Activated naive CD8-positive, alpha-beta T cell (primary cell): Measurements from ENCODE around the gene EPHB3.

ENCODE experiments used
- H3K27ac Mint-ChIP-seq: one replicate; pipeline ENCODE4 v1.8.0; 2021; ENCODE audit warnings: mixed read lengths
- H3K27me3 Mint-ChIP-seq: one replicate; pipeline ENCODE4 v1.8.0; 2021; ENCODE audit warnings: mixed read lengths
- H3K36me3 Mint-ChIP-seq: one replicate; pipeline ENCODE4 v1.8.0; 2021; ENCODE audit warnings: mixed read lengths
- H3K4me1 Mint-ChIP-seq: one replicate; pipeline ENCODE4 v1.8.0; 2021; ENCODE audit warnings: low read depth, mixed read lengths
- H3K4me3 Mint-ChIP-seq: one replicate; pipeline ENCODE4 v1.8.0; 2021; ENCODE audit warnings: mild to moderate bottlenecking, mixed read lengths
- H3K9me3 Mint-ChIP-seq: one replicate; pipeline ENCODE4 v1.8.0; 2021; ENCODE audit warnings: low read depth, mixed read lengths

Gene EPHB3

DNA sequence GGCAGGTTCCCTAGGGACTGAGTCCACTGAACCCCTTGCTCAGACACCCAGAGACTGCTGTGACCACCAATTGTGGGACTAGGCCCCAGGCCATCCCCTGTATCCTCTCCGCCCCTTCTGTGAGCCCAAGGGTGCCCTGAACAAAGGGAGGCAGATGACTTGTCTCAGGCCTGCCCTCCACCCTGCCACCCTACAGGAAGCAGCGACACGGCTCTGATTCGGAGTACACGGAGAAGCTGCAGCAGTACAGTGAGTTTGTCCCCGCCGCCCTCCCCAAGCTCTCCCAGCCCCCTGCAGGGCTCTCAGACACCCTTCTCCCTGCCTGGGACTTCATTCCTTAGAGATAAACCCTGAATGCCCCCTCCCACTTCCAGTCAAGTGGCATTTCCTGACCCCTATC, 16.6 kb downstream of the EPHB3 start:
- H3K4me1 Mint-ChIP-seq, result peaks cover 7% of the 10 kb centered on the region

DNA sequence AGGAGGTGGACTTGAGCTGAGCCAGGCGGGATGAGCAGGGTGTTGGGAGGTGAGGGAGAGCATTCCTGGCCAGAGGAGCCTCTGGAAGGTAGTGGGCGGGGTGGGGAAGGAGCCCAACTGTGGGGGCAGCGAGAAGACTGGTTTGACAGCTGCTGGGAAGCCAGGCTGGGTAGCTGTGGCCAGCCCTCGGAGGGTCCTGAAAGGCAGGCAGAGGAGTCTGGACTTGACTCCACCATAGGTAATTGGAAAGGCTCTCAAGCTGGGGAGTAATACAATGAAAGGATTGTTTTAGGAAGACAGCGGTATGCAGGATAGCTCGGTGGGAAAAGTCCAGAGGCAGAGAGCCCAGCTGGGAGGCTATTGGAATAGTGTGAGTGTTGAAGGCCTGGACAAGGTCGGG, 17.2 kb downstream of the EPHB3 start:
- no peak overlapping the region for H3K4me3 Mint-ChIP-seq

More for the DNA sequence above, 16.6 kb downstream of the EPHB3 start:
- Mint-ChIP-seq H3K9me3 (no peaks in the 10 kb centered on the region), H3K36me3 (peaks cover 4% of the 10 kb centered on the region), H3K27ac (no peak overlapping the region), H3K27me3 (peaks cover 15% of the 10 kb centered on the region), H3K4me3 (no peak overlapping the region)

DNA sequence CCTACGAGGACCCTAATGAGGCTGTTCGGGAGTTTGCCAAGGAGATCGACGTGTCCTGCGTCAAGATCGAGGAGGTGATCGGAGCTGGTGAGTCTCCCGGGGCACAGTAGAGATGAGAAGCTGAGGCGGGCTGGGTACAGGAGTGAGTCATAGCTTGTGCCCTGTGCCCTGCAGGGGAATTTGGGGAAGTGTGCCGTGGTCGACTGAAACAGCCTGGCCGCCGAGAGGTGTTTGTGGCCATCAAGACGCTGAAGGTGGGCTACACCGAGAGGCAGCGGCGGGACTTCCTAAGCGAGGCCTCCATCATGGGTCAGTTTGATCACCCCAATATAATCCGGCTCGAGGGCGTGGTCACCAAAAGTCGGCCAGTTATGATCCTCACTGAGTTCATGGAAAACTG, 17.9 kb downstream of the EPHB3 start:
- no peak overlapping the region for H3K4me3 Mint-ChIP-seq
- no peaks in the 10 kb centered on the region for H3K9me3 Mint-ChIP-seq
- H3K27me3 Mint-ChIP-seq, result peaks cover 17% of the 10 kb centered on the region
- H3K36me3 Mint-ChIP-seq, result peaks cover 4% of the 10 kb centered on the region
- no peak overlapping the region for H3K27ac Mint-ChIP-seq
- H3K4me1 Mint-ChIP-seq, result peaks cover 7% of the 10 kb centered on the region

More for the DNA sequence above, 17.2 kb downstream of the EPHB3 start:
- H3K27me3 Mint-ChIP-seq, result peaks cover 15% of the 10 kb centered on the region
- H3K27ac Mint-ChIP-seq, result no peak overlapping the region
- H3K36me3 Mint-ChIP-seq, result peaks cover 4% of the 10 kb centered on the region
- H3K9me3 Mint-ChIP-seq, result no peaks in the 10 kb centered on the region
- peaks cover 7% of the 10 kb centered on the region for H3K4me1 Mint-ChIP-seq

DNA sequence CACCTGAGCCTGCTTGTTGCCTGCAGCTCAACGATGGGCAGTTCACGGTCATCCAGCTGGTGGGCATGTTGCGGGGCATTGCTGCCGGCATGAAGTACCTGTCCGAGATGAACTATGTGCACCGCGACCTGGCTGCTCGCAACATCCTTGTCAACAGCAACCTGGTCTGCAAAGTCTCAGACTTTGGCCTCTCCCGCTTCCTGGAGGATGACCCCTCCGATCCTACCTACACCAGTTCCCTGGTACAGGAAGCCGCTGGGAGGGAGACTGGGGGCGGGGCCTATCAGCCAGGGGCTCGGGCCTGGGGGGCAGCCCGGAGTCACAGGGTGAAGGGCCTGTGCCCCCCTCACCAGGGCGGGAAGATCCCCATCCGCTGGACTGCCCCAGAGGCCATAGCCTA, 18.8 kb downstream of the EPHB3 start:
- Mint-ChIP-seq H3K4me1 (peaks cover 7% of the 10 kb centered on the region), H3K27ac (no peak overlapping the region), H3K9me3 (no peaks in the 10 kb centered on the region), H3K36me3 (peaks cover 4% of the 10 kb centered on the region), H3K27me3 (peaks cover 18% of the 10 kb centered on the region), H3K4me3 (no peak overlapping the region)

DNA sequence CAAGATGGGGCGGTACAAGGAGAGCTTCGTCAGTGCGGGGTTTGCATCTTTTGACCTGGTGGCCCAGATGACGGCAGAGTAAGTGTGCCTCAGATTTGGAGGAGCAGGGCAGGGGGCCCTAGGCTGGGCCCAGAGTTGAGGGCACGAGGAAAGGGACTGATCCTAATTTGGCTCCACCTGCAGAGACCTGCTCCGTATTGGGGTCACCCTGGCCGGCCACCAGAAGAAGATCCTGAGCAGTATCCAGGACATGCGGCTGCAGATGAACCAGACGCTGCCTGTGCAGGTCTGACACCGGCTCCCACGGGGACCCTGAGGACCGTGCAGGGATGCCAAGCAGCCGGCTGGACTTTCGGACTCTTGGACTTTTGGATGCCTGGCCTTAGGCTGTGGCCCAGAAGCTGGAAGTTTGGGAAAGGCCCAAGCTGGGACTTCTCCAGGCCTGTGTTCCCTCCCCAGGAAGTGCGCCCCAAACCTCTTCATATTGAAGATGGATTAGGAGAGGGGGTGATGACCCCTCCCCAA, 19.8 kb downstream of the EPHB3 start:
- no peak overlapping the region for H3K4me3 Mint-ChIP-seq
- no peak overlapping the region for H3K27ac Mint-ChIP-seq
- no peaks in the 10 kb centered on the region for H3K9me3 Mint-ChIP-seq
- H3K4me1 Mint-ChIP-seq, result peaks cover 7% of the 10 kb centered on the region
- H3K36me3 Mint-ChIP-seq, result peaks cover 4% of the 10 kb centered on the region
- peaks cover 18% of the 10 kb centered on the region for H3K27me3 Mint-ChIP-seq

DNA sequence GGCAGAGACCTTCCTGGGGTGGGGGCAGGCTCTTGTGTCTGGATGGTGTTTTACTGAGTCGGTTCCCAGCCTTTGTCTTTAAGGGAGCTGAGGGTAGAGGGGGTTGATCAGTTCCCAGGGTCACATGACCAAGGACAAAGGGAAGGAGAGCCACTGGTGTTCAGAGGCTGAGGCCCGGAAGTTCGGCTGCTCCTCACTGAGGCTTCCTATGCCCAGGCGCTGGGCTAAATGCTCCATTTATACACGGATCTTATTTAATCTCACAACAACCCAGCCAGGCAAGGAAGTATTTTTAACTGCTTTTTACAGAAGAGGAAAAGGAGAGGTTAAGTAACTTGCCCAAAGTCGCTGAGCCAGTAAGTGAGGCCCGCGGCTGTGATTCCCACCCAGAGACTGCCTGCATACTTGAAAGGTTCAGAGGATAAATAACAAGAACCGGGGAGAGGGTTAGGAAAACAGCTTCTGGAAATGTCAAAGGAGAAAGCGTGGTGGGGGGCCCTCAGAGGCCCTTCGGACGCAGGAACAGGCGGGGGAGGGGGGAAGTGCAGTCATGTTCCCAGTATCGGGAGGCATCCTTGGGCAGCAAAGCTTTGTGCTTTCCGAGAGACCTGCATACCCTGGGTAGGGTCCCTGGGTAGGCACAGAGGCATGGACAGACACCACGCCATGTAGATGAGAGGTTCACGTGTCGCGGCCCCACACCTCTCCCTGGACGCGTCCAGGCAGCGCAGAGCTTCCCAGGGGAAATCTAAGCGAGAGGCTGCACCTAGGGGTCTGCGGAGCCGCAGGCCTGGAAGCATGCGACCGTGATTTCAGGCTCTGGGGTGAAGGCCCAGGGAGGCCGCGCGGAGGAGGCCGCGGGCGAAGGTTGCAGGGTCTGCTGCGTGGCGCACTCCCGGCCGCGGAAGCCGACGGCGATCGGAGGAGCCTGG, 21.3 kb downstream of the EPHB3 start:
- H3K4me1 Mint-ChIP-seq, result peaks cover 7% of the 10 kb centered on the region
- H3K9me3 Mint-ChIP-seq, result no peaks in the 10 kb centered on the region
- H3K27ac Mint-ChIP-seq, result no peak overlapping the region
- peaks cover 18% of the 10 kb centered on the region for H3K27me3 Mint-ChIP-seq
- H3K36me3 Mint-ChIP-seq, result peaks cover 4% of the 10 kb centered on the region
- peak overlapping the region; percentile 75 for H3K4me3 Mint-ChIP-seq

DNA sequence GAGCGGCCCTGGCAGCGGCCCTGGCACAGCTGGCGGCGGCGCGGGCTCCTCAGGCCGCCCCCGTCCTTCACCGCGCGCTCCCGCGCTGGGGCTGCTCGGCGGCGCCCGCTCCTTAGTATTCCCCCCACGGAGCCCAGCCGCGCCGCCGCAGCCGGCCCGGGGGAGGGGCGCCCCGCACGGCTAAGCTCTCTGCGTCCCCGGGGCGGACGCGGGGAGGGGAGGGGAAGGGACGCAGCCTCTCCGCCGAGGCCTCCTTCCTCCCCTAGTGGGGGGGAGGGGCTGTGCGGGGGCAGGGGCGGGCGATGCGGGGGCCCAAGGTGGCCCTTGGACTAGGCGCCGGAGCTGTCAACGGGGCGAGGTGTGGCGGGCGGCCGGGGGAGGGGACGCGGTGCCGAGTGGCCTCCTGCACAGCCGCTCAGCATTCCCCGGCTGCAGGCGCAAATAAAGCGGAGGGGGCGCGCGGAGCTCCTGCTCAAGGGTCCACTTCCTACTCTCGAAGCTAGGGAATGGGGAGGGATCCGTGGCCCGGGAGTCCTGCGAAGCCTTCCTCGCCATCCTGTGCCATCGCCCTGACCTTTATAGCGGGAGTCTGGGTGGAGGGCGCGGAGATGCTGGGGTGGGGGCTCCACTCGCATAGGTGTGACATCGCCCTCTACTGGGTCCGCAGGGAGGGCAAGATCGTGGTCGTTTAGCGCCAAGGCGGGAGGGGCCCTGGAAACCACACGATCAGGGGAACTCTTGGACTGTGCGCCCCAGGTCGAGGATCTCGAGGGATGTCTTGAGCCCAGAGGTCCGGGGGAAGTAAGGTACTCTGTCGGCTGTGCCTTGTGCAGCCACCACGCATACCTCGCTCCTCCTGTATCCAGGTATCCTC, 22.2 kb downstream of the EPHB3 start:
- H3K27me3 Mint-ChIP-seq, result peaks cover 18% of the 10 kb centered on the region
- no peak overlapping the region for H3K27ac Mint-ChIP-seq
- H3K9me3 Mint-ChIP-seq, result no peaks in the 10 kb centered on the region
- peak overlapping the region; percentile 47 for H3K4me3 Mint-ChIP-seq
- H3K36me3 Mint-ChIP-seq, result peaks cover 4% of the 10 kb centered on the region
- peaks cover 7% of the 10 kb centered on the region for H3K4me1 Mint-ChIP-seq

DNA sequence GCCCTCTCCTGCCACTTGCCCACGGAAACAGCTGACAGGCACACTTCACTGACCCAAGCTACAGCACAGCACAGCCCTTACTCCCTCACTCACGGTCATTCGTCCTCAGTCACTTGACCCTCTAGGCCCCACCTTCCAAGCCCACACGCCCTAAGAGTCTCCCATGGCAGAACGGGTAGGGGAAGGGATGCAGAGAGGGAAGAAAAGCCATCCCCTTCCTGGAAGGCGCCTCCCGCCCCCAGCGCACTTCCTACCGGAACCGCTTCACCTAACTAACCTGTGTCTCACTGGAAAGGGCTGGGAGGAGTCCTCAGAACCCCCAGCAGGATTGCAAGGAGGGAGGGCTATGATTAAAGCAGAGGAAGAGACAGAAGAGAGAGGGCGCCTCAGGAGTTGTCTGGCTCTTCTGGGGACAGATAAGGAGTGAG, 22.9 kb downstream of the EPHB3 start:
- H3K36me3 Mint-ChIP-seq, result peaks cover 2% of the 10 kb centered on the region
- H3K4me3 Mint-ChIP-seq, result peak overlapping the region; percentile 47
- no peaks in the 10 kb centered on the region for H3K9me3 Mint-ChIP-seq
- H3K27ac Mint-ChIP-seq, result no peak overlapping the region
- H3K27me3 Mint-ChIP-seq, result peaks cover 16% of the 10 kb centered on the region
- H3K4me1 Mint-ChIP-seq, result peaks cover 7% of the 10 kb centered on the region

DNA sequence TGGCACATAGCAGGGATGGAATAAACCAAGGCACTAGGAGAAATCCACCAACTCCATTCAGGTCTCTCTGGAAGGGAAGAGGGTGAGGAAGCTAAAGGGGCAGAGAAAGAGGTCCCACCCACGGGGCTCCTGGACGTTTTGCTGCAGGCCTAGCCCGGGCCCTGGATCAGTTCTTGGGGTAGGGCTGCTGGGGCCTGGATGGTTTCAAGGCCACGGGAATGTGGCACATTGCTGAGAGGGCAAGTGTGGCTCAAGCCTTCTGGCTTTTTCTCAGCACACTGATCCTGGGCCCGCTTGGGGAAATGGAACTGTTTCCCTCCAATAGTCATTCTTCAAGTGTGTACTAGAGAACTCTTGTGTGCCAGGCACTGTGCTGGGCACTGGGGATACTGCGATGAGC, 24.0 kb downstream of the EPHB3 start:
- no peaks in the 10 kb centered on the region for H3K9me3 Mint-ChIP-seq

DNA sequence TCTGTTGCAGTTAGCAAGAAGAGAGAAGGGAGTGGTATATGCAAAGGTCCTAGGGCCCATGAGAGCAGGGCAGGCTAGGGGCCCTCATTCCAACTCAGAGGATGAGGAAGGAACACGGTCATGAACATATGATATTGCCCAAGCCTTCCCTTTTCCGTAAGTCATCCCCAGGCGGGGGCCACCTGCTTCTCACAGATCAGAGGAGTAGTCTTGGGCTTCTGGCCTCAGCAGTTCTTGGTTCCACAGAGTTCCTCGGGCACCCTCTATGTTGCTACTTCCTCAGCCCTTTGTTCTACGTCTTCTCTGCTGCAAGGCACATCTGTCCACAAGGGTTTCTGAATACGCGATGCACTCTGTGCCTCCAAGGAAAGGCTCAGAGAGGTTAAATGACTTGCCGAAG, 25.3 kb downstream of the EPHB3 start:
- Mint-ChIP-seq H3K9me3 (no peaks in the 10 kb centered on the region), H3K27ac (no peak overlapping the region), H3K27me3 (peaks cover 11% of the 10 kb centered on the region), H3K4me3 (no peak overlapping the region), H3K36me3 (no peaks in the 10 kb centered on the region), H3K4me1 (peaks cover 7% of the 10 kb centered on the region)

More for the DNA sequence above, 24.0 kb downstream of the EPHB3 start:
- Mint-ChIP-seq H3K36me3 (no peaks in the 10 kb centered on the region), H3K4me3 (no peak overlapping the region), H3K4me1 (peaks cover 7% of the 10 kb centered on the region), H3K27me3 (peaks cover 14% of the 10 kb centered on the region), H3K27ac (no peak overlapping the region)

DNA sequence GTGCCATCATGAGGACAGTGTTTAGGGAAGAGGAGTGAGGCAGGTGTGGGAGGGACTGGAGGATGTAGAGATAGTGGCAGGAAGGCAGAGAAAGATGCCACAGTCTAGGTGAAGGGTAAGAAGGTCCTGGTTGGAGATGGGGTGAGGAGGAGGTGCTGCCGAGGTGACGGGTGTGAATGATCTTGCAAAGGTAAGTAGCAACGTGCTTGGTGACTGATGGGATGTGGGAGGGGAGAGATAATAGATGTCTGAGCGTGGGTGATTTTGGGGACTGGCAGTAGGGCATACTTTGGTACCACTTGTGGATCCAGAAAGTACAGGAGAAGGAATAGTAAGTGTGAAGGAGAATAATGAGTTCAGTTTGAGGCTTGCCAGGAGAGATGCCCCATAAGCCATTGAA, 27.2 kb downstream of the EPHB3 start:
- Mint-ChIP-seq H3K27me3 (peaks cover 3% of the 10 kb centered on the region), H3K36me3 (no peaks in the 10 kb centered on the region), H3K9me3 (no peaks in the 10 kb centered on the region), H3K4me1 (no peaks in the 10 kb centered on the region), H3K27ac (no peak overlapping the region), H3K4me3 (no peak overlapping the region)

DNA sequence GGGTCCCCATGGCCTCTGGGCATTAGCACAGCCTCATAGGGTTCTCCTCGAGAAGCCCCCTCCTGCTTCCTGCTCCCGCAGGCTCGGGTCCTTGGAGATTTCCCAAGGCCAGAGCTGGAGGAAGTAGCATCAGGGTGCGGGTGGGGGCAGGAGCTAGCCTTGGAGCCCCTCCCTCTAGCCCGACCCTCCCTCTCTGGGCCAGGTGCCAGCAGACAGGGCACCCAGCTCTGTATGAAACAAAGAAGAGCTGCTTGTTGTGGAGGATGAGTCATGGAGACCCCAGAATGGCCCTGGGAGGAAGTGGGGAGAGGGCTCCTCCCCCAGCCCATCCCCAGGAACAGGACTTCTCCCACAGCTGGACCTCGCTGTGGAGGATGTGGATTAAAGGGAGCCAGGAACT, 29.2 kb downstream of the EPHB3 start:
- Mint-ChIP-seq H3K27ac (no peak overlapping the region), H3K36me3 (no peaks in the 10 kb centered on the region), H3K27me3 (no peaks in the 10 kb centered on the region), H3K9me3 (no peaks in the 10 kb centered on the region), H3K4me3 (no peak overlapping the region), H3K4me1 (no peaks in the 10 kb centered on the region)

DNA sequence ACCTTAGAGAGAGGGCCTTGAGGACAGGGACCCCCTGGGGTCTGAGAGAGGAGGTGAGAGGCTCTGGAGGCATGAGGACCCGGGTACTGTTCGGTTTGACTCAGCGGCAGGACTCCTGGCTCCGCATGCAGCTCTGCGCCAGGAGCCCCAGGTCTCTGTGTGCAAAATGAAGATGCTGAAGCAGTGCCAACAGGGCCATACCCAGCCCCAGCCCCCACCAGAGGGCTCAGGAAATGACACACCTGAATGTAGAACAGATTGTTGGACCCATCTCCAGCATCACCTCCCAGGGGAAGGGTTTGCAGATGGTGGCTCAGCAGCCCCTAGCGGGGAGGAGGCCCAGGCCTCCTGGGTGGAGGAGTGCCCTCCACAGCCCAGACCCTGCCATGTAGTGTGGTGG, 30.2 kb downstream of the EPHB3 start:
- H3K27me3 Mint-ChIP-seq, result no peaks in the 10 kb centered on the region
- H3K36me3 Mint-ChIP-seq, result no peaks in the 10 kb centered on the region
- no peak overlapping the region for H3K27ac Mint-ChIP-seq
- H3K9me3 Mint-ChIP-seq, result no peaks in the 10 kb centered on the region
- H3K4me3 Mint-ChIP-seq, result no peak overlapping the region
- no peaks in the 10 kb centered on the region for H3K4me1 Mint-ChIP-seq

DNA sequence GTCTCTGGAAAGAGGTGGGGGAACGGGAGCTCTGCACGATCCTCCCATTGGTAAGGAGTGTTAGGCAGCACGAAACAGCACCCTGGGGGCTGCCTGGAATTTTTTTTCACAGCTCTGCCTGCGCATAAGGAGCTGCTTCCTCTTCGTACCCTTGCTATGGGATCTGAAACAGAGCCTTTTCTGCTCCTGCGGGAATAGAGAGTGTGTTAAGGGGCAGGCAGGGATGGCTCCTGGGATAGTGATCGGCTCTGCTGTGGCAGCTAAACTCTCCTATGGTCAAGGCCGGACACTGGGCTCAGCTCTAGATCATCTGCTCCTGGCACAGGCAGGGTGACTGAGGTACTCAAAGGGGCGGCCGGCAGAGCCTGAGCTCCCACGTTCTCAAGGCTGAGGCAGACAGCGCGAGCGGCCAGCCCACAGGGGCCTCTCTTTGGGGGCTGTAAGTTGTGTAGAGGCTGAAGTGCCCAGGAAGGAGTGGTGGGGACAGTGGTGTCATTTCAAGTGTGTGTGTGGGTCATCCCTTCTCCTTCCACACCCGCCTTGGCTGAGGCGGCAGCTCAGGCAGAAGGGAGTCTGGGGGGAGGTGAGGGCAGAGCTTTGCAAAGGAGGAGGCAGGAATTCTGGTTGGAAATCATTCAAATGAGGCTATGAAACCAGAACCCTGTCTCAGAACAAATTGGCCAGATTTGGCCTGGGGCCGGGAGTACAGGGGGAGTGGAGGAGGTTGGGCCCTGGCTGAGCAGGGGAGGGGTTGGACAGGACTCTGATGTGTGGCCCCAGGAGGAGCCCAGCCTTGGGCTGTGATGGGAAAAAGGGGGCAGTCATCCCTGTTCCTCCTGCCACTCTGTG, 31.0 kb downstream of the EPHB3 start:
- H3K9me3 Mint-ChIP-seq, result no peaks in the 10 kb centered on the region
- no peak overlapping the region for H3K27ac Mint-ChIP-seq
- no peaks in the 10 kb centered on the region for H3K4me1 Mint-ChIP-seq
- H3K27me3 Mint-ChIP-seq, result no peaks in the 10 kb centered on the region
- H3K36me3 Mint-ChIP-seq, result no peaks in the 10 kb centered on the region
- no peak overlapping the region for H3K4me3 Mint-ChIP-seq
